SK-N-DZ (cell line): ENCODE measurements around the gene RPL9.
"Not testable (repeated sequence)": the region's sequence is repeated elsewhere in the genome, so short reads cannot be mapped to it uniquely, and the experiment has no call there.

Experiments used
- DNase-seq: peaks from one replicate; pipeline ENCODE4 v3.0.0-alpha.2; 2015; ENCODE audit warnings: low spot score

The RPL9 gene

DNA sequence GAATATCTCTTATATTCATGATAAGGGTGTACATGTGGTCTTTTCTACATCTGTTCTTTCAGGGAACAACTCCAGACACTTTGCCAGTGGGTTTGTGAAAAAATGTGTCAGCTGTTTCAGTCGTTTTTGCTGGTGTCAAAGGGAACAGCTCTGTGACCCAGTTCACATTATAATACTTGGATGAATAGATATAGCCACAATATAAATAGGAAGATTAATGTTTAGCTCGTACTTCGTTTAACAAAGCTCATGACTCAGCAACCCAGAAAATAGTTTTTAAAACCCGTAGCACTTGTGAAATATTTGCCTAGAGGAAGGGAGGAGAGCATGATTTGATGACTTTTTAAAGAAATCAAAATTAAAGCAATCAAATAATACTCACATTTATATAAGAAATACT is 8.0 kb upstream of the RPL9 start:
- no peak for DNase-seq

DNA sequence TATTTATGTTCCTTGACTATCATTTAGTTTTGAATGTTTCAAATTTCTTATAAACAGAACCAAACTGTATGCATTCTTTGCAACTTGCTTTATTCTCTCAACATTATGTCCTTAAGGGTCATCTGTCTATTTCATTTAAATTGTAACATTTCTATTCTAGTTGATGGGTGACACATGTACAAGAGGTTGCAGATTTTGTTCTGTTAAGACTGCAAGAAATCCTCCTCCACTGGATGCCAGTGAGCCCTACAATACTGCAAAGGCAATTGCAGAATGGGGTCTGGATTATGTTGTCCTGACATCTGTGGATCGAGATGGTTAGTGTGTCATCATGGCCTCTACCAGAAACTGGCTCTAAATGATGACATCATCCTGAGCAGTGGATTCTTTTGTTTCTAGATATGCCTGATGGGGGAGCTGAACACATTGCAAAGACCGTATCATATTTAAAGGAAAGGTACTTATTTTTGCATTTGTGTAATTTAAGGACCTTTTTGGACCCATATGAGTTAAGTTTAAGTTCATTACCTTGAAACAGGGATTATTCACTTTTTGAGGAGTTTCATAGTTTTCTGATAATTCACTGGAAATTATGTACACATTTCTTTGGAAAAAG is 6.3 kb upstream of the RPL9 start:
- peak; percentile 90 for DNase-seq

DNA sequence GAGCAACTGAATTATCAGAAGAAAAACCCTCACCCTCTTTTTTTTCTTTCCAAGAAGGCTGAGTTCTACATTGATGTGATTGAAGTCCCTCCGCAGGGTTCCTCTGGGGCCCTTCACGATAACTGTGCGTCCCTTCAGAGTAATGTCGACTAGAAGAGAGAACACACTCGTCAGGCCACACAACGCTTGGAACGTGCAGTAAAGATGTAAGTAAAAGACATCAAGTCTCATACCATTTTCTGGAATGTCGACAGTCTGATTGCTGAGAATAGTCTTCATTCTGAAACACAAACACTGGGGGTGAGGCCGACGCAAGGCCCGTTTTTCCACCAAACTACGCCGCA is 589 bp downstream of the RPL9 start:
- not testable (repeated sequence) for DNase-seq

DNA sequence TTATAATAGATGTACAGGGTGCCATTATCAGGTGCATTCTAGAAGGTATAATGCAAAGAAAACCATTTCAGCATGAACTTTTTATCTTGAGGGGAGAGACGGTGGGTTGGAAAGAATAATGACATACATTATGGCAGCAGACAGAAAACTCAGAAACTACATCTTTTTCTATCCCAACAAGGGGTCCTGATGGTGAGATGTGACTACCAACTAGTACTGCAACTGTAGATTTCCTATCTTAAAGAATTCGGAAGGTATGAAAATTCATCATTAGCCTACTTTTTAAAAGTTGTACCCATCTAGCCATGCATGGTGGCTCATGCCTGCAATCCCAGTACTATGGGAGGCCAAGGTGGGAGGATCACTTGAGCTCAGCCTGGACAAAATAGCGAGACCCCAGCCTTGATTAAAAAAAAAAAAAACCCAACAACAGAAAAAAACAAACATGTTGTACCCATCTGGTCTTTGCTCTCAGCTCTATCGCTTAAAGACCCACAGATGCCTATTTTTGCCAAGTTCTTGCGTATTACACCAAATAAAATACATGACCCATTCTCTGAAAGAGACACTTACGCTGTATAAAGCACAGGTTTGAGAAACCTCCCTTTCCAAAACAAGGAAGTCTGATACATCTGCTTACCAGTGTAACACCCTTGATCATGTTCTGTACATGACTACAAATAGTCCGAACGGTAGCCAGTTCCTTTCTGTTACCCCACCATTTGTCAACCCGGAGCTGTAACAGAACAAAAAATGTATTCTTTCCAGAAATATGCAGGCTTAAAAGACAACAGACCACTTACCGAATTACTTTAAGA is 1.6 kb downstream of the RPL9 start:
- no peak for DNase-seq

DNA sequence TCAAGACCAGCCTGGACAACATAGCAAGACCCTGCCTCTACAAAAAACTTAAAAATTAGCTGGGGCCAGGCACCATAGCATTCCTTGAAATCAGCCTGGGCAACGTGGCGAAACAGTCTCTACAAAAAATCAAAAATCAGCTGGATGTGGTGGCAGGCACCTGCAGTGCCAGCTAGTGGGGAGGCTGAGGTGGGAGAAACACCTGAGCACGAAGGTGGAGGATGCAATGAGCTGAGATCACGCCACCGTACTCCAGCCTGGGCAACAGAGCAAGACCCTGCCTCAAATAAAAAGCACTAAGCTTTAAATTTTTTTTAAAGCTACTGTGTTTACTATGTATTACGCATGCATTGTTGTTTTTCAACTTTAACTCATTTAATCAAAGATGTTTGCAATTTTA is 3.2 kb downstream of the RPL9 start:
- no peak for DNase-seq

DNA sequence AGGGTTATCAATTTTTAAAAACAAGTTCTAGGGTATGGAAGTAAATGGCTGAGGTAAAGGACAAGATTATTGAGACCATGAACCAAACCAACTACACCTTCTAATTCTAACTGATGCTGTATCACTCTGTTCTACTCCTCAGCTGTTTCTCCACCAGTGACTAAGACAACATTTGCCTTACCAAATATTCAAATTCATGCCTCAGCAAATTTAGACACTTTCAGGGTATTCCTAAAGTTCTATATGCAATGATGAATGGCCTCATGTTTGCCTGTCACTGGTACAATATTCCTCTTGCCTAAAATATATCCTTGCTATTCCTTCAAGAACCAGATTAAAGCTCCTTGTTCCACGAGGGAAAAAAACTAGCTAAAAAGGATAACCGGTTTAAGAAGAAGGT is 5.0 kb downstream of the RPL9 start:
- DNase-seq, result no peak

DNA sequence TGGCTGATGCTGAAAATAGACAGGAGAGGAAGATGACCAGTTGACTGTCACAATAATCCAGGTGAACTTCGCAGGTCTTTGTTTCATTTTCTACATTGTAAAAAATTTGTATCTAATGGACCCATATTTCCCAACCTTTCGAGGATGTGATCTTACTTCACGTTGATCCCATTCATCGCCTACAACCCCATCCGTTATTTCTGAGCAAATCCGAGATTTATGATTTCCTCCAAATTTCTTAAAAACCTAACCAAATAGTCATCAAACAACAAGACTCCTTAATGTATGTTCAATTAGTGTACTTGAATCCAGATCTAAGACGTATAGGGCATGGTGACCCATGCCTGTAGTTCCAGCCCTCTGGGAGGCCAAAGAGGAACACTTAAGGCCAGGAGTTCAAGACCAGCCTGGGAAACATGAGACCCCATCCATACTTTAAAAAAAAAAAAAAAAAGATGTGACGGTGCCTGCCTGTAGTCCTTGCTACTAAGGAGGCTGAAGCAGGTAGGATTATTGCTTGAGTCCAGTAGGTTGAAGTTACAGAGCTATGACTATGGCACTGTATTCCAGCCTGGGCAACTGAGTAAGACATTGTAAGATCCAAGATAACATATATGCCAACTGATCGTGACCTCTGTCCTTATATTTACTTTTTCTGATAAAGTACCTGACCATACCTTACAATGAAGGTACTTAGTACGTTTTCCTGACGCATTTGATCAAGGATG is 5.7 kb downstream of the RPL9 start:
- DNase-seq, result no peak

DNA sequence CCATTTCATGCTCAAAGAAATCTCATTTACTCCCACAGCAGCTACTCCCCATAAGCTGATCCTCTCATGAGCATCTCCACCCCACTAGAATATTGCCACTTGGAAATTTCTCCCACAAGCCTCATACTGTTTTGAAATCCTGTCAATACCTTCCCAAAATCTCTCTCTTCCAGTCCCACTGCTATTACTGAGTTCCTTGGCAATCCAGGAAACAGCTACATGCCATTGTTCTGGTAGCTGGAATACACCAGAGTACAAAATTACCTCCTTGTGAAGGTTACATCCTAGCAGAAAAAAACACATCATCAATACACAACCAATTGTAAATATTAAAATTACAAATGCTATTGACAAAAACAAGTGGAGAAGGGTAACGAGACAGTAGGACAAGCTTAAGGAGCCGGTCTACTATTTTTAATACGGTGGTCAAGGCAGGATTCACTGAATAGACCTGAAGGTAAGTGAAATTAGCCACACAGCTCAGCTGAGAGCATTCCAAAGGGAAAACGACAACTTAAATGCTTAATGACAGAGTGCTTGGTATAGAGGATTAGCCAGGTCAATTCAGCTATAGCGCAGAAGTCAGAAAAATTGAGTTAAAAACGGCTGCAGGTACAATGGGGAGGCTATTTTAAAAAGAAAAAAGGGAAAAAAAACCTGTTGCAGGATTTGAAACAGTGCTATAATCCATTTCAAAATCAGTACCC is 6.4 kb downstream of the RPL9 start:
- DNase-seq, result no peak

DNA sequence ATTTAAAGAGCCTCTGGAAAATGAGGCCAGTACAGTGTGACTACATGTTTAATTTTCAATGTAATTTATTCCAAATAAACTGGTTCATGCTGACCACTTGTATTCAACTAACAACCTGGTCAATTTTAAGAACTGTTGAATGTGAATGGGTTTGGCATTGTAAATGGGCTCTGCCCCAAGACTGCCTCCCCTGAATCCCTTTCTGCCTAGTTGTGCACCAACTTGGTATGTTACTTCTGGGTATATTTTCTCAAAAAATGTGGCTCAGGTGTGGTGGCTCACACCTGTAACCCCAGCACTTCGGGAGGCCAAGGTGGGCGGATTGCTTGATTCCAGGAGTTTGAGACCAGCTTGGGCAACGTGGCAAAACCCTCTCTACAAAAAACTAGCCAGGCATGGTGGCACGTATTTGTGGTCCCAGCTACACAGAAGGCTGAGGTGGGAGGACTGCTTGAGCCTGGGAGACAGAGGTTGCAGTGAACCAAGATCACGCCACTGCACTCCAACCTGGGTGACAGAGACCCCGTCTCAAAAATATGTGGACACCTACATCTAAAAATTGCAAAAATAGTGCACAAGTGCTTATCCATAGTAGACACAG is 7.2 kb downstream of the RPL9 start:
- DNase-seq, result no peak

DNA sequence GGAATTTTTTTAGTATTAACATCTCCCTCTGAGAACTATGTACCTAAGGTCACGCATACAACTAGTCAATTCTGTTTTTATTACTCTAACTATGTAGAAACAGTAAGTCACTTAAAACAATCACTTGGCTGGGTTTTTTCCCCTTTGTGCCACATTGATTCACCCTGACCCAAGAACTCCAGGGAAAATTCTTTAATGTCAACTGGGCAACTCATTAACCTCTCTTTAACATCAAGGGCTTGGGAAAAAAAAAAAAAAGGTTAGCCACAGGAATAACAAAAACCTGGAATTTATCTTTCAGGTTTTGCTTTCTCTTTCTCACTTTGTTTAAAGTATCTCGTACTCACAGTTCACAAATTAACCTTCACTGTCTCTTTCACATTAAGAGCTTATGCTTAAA is 8.1 kb downstream of the RPL9 start:
- DNase-seq, result no peak

DNA sequence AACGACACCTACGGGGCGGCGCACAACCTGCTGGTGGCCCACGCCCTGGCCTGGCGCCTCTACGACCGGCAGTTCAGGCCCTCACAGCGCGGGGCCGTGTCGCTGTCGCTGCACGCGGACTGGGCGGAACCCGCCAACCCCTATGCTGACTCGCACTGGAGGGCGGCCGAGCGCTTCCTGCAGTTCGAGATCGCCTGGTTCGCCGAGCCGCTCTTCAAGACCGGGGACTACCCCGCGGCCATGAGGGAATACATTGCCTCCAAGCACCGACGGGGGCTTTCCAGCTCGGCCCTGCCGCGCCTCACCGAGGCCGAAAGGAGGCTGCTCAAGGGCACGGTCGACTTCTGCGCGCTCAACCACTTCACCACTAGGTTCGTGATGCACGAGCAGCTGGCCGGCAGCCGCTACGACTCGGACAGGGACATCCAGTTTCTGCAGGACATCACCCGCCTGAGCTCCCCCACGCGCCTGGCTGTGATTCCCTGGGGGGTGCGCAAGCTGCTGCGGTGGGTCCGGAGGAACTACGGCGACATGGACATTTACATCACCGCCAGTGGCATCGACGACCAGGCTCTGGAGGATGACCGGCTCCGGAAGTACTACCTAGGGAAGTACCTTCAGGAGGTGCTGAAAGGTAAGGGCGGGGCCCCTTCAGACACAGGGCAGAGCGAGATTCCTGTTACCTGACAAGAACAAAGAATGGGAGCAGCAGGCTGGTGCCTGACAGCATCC is 11.7 kb downstream of the RPL9 start:
- no peak for DNase-seq

DNA sequence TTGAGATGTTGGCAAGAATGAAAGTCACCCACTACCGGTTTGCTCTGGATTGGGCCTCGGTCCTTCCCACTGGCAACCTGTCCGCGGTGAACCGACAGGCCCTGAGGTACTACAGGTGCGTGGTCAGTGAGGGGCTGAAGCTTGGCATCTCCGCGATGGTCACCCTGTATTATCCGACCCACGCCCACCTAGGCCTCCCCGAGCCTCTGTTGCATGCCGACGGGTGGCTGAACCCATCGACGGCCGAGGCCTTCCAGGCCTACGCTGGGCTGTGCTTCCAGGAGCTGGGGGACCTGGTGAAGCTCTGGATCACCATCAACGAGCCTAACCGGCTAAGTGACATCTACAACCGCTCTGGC is 12.3 kb downstream of the RPL9 start:
- DNase-seq, result no peak

DNA sequence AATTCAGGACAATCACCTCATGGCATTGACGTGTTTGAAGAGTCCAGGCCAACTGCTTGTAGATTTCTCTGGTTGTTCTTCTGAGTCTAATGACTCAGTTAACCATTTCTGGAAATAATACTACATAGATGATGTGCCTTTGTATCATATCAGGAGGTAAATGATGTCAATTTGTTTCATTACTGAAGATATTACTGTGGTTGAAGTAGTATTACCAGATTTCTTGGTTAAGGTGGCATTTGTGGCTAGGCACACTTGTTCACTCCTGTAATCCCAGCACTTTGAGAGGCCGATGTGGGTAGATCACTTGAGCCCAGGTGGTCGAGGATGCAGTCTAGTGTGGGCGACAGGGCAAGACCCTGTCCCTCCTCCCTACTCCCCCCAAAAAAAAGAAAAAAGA is 15.7 kb downstream of the RPL9 start:
- DNase-seq, result no peak

DNA sequence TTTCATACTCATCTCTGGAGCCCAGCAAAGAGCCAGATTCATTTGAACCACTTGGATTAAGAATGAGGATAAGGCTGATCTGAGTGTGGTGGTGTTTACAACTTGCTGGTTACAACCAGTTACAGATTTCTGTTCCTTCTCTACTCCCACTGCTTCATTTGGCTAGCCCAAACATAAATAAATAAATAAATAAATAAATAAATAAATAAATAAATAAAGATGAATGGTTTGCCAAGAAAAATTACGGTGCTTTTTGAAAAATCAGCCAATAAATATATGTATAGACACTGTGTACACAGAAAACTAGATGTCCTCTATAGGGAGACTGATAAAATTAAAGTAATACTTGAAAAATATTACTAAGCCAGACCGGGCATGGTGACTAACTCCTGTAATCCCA is 17.1 kb downstream of the RPL9 start:
- no peak for DNase-seq

DNA sequence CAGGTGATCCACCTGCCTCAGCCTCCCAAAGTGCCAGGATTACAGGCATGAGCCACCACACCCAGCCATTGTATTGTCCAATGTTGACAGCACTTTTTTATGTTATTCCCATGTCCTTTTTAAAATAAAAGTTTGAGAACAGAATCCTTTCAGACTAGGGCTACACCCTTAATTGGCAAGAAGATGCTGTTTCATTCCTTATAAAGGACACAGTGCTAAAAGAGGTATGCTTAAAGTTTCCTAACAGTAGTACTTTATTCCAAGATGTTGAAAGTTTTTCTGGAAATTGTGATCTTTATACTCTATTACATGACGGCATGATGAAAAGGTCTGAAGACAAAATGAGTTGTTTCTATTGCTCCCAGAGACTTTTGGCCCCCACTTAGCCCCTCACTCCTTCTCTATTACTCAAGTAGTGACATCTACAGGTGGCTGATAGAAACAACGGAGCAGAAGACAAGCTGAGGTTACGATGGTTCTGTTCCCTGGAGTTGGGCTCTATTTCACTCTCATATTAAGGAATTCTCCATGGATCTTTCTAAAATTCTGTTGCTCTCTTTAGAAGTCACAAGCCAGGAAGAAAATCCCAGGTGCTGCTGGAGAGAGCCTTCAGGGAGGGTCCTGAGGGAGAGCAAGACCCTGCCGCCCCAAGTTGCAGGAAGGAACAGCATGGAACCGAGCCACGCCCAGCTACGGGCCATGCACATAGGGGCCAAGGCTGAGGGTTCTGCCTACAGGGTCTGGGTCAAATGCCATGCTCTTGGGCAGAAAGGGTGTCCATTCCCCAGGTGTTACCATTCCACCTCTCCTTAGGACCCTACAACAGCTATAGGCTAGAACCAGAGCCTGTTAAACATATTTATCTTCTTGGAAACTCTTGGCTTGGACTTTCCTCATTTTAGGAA is 22.8 kb downstream of the RPL9 start:
- no peak for DNase-seq

DNA sequence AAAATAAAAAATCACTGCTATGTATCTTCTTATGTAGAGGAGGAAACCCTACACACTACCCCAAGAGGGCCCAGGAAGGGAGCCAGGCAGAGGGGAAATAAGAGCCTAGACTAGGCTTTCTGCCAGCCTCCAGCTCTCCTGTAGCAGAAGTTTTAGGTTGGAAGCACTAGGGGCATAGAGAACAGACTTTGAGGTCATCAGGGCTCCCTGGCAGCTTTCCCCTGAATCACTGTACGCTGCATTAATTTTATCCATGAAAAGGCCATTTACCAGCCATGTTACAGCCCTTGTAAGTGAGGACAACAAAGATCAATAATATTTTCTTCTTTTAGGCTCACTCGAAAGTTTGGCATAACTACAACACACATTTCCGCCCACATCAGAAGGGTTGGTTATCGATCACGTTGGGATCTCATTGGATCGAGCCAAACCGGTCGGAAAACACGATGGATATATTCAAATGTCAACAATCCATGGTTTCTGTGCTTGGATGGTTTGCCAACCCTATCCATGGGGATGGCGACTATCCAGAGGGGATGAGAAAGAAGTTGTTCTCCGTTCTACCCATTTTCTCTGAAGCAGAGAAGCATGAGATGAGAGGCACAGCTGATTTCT is 24.7 kb downstream of the RPL9 start:
- no peak for DNase-seq

DNA sequence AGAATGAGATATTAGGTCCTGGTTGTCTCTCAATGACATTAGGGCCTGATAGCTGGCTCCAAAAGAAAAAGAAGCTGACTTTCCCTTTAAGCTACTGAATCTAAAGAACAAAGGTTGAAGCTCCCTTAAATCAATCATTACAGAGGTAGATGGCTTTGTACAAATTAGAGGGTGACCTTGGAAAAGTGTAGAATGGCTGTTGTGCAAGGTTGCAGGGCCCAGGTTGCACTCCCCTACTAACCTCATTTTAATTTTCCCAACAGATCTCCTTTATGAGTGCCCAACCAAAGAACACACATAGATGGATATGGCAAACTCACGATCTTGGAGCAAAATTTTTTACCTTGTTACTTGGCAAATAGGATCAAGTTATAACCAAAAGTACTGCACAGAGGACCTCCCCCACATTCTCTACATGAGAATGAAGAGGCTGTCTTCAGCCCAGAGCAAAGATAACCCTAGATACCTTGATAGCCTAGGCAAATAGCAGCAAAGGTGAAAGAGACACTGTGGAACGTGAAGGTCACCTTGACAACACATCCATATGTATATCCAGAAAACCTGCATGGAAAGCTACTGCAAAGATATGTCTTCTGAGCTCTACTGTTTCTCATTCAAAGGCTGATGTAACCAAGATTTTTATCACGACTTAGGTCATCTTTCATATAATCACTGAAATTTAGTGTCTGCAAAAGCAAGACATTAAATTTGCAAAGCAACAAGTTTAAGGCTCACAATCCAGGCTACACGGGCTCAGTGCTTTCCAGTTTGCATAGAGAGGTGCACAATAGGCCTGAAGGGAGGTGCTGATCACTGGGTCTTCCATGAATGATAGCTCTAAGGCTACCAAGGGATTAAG is 29.0 kb downstream of the RPL9 start:
- no peak for DNase-seq

DNA sequence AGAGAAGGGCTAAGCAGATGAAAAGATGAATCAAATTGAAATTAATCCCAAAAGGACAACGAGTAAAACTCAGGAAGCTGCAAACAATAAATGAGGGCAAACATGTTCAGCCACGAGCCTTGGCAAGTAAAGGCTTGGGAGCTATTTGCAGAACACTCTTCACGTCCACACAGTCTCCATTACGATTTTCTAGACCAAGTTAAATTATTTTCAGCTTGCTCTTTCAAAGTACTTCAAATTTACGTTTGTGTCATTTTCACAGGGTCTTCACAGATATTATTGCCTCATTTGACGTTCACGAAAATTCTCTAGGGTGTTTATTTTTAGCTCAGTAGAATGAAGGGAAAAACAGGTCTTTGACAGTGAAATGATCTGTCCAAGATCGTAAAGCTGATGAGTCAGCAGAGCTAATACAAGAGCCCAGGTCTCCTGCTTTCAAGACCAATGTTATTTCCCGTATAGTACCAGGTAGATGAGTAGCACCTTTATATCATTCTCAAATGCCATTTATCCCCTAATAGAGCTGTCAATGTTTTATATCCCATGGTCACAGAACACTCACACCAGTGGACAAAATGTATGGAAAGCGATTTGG is 31.1 kb downstream of the RPL9 start:
- no peak for DNase-seq
